OCI-LY1 (cell line): ENCODE data around the gene IGFBP2.

Source experiments
- H2AFZ ChIP-seq: fragments of 200-600 bp; sonication (generic), shearing (Covaris generic); 2 replicates; pipeline ENCODE4 v1.6.0; 2014; ENCODE audit warnings: antibody characterized with exemption, mild to moderate bottlenecking, low read length
- H3F3A ChIP-seq: fragments of 200-600 bp; sonication (generic), shearing (Covaris generic); 2 replicates; pipeline ENCODE4 v1.6.0; 2014; ENCODE audit warnings: mild to moderate bottlenecking, antibody characterized with exemption, low read length, moderate library complexity; ENCODE audit not compliant: insufficient read depth
- H3K27ac ChIP-seq: fragments of 200-600 bp; sonication (generic); 2 replicates; pipeline ENCODE4 v1.5.1; 2014; ENCODE audit warnings: low read length, mixed run types, mild to moderate bottlenecking, low read depth; ENCODE audit not compliant: poor library complexity, severe bottlenecking
- H3K27me3 ChIP-seq: fragments of 200-600 bp; sonication (generic); 2 replicates; pipeline ENCODE4 v1.6.0; 2014; ENCODE audit warnings: antibody characterized with exemption, mild to moderate bottlenecking, low read length, moderate library complexity; ENCODE audit not compliant: insufficient read depth
- H3K36me3 ChIP-seq: fragments of 200-600 bp; sonication (generic); 2 replicates; pipeline ENCODE4 v1.6.1; 2014; ENCODE audit warnings: mild to moderate bottlenecking, antibody characterized with exemption, low read length, moderate library complexity, mixed read lengths; ENCODE audit not compliant: insufficient read depth
- H3K4me1 ChIP-seq: fragments of 200-600 bp; sonication (generic); 2 replicates; pipeline ENCODE4 v1.5.1; 2014; ENCODE audit warnings: mild to moderate bottlenecking, low read length, moderate library complexity; ENCODE audit not compliant: insufficient read depth, severe bottlenecking
- H3K4me2 ChIP-seq: fragments of 200-600 bp; sonication (generic), shearing (Covaris generic); 2 replicates; pipeline ENCODE4 v1.6.1; 2014; ENCODE audit warnings: low read length
- H3K4me3 ChIP-seq: fragments of 200-600 bp; sonication (generic); 2 replicates; pipeline ENCODE4 v1.5.1; 2014; ENCODE audit warnings: low read length, low read depth, mild to moderate bottlenecking, mixed read lengths; ENCODE audit not compliant: poor library complexity, severe bottlenecking
- H3K79me2 ChIP-seq: fragments of 200-600 bp; shearing (Covaris generic); 2 replicates; pipeline ENCODE4 v1.6.1; 2016; ENCODE audit warnings: mixed run types, low read length, mixed read lengths; ENCODE audit not compliant: insufficient read depth
- H3K9ac ChIP-seq: fragments of 200-600 bp; sonication (generic), shearing (Covaris generic); 2 replicates; pipeline ENCODE4 v1.6.1; 2014; ENCODE audit warnings: mild to moderate bottlenecking, low read length, mixed read lengths
- H3K9me2 ChIP-seq: fragments of 200-600 bp; sonication (generic), shearing (Covaris generic); 2 replicates; pipeline ENCODE4 v1.6.1; 2014; ENCODE audit warnings: low read depth, mild to moderate bottlenecking, low read length, mixed read lengths
- H3K9me3 ChIP-seq: fragments of 200-600 bp; shearing (Covaris generic); 2 replicates; pipeline ENCODE4 v1.6.1; 2014; ENCODE audit warnings: low read length, mixed read lengths
- H4K20me1 ChIP-seq: fragments of 200-600 bp; sonication (generic), shearing (Covaris generic); 2 replicates; pipeline ENCODE4 v1.6.0; 2016; ENCODE audit warnings: mild to moderate bottlenecking, low read length; ENCODE audit not compliant: insufficient read depth
- CTCF ChIP-seq: fragments of 200-600 bp; sonication (generic), shearing (Covaris generic); IDR thresholded peaks from 2 replicates; pipeline ENCODE4 v1.5.1; 2017; ENCODE audit warnings: mild to moderate bottlenecking, antibody characterized with exemption, low read length, moderate library complexity, mixed read lengths
- EZH2 ChIP-seq: fragments of 200-600 bp; sonication (generic), shearing (Covaris generic); IDR thresholded peaks from 2 replicates; pipeline ENCODE4 v1.8.0; 2017; ENCODE audit warnings: borderline replicate concordance, mixed run types, mild to moderate bottlenecking, antibody characterized with exemption, low read length, moderate library complexity, mixed read lengths

Gene IGFBP2

GRCh38 chr2:216676630-216677029 is 43.4 kb downstream of the IGFBP2 start:
- Histone ChIP-seq H3K9ac (no peak overlapping the region), H3K27me3 (no peaks in the 10 kb centered on the region), H3F3A (no peaks in the 10 kb centered on the region), H2AFZ (no peak overlapping the region), H3K4me2 (no peak overlapping the region), H3K79me2 (no peaks in the 10 kb centered on the region), H3K4me1 (no peaks in the 10 kb centered on the region), H3K4me3 (no peak overlapping the region), H3K27ac (no peak overlapping the region), H4K20me1 (no peaks in the 10 kb centered on the region), H3K9me2 (no peaks in the 10 kb centered on the region), H3K9me3 (no peaks in the 10 kb centered on the region), H3K36me3 (no peaks in the 10 kb centered on the region)
- TF ChIP-seq CTCF (no peak), EZH2 (no peak)

- Histone ChIP-seq H3K9me3 (no peaks in the 10 kb centered on the region), H3K27ac (no peak overlapping the region), H3K27me3 (no peaks in the 10 kb centered on the region), H3F3A (no peaks in the 10 kb centered on the region), H3K4me2 (no peak overlapping the region), H3K79me2 (no peaks in the 10 kb centered on the region), H2AFZ (no peak overlapping the region), H3K9me2 (no peaks in the 10 kb centered on the region), H4K20me1 (no peaks in the 10 kb centered on the region), H3K4me3 (no peak overlapping the region), H3K4me1 (no peaks in the 10 kb centered on the region), H3K36me3 (no peaks in the 10 kb centered on the region), H3K9ac (no peak overlapping the region)
- TF ChIP-seq CTCF (no peak), EZH2 (no peak)
Observed at GRCh38 chr2:216677439-216678097, 44.3 kb downstream of the IGFBP2 start.

GRCh38 chr2:216678098-216678465 is 44.9 kb downstream of the IGFBP2 start:
- no peaks in the 10 kb centered on the region for H3K9me3 ChIP-seq
- H3K27ac ChIP-seq = no peak overlapping the region
- TF ChIP-seq EZH2 (no peak), CTCF (no peak)
- no peak overlapping the region for H2AFZ ChIP-seq
- H3K4me3 ChIP-seq = no peak overlapping the region
- no peak overlapping the region for H3K9ac ChIP-seq
- no peaks in the 10 kb centered on the region for H3K9me2 ChIP-seq
- no peaks in the 10 kb centered on the region for H3K4me1 ChIP-seq
- no peaks in the 10 kb centered on the region for H3K27me3 ChIP-seq
- no peaks in the 10 kb centered on the region for H3F3A ChIP-seq
- H4K20me1 ChIP-seq = no peaks in the 10 kb centered on the region
- H3K4me2 ChIP-seq = no peak overlapping the region
- H3K36me3 ChIP-seq = no peaks in the 10 kb centered on the region
- no peaks in the 10 kb centered on the region for H3K79me2 ChIP-seq
